Measurements from ENCODE around the gene DPF3.

DNA sequence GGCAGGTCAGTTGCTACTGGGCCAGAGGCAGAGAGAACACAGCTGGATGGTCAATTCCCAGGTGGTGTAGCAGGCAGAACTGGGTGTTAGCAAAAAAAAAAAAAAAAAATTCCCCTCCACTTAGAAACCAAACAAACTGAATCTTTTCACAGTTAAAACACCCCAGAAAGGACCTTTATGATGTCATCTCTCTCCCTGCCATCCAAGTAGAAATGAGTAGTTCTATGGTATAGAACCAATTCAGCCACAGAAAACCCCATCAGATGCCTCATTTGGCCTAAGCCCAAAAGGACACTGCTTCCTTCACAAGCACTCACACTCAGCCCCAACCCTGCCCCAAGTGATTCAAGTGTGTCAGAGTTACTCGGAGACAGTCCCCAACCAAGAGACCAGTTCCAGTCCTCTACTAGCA is 230.8 kb downstream of the DPF3 start:
- TF ChIP-seq, protein P1, sequence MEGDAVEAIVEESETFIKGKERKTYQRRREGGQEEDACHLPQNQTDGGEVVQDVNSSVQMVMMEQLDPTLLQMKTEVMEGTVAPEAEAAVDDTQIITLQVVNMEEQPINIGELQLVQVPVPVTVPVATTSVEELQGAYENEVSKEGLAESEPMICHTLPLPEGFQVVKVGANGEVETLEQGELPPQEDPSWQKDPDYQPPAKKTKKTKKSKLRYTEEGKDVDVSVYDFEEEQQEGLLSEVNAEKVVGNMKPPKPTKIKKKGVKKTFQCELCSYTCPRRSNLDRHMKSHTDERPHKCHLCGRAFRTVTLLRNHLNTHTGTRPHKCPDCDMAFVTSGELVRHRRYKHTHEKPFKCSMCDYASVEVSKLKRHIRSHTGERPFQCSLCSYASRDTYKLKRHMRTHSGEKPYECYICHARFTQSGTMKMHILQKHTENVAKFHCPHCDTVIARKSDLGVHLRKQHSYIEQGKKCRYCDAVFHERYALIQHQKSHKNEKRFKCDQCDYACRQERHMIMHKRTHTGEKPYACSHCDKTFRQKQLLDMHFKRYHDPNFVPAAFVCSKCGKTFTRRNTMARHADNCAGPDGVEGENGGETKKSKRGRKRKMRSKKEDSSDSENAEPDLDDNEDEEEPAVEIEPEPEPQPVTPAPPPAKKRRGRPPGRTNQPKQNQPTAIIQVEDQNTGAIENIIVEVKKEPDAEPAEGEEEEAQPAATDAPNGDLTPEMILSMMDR (IDR thresholded peaks at IDR 0.05), result no peak
- no peak for TF ChIP-seq POLR2A (IDR thresholded peaks at IDR 0.05)

All from esophagus squamous epithelium (tissue), 4 donors.